ENCODE data around the gene TM9SF3.

DNA sequence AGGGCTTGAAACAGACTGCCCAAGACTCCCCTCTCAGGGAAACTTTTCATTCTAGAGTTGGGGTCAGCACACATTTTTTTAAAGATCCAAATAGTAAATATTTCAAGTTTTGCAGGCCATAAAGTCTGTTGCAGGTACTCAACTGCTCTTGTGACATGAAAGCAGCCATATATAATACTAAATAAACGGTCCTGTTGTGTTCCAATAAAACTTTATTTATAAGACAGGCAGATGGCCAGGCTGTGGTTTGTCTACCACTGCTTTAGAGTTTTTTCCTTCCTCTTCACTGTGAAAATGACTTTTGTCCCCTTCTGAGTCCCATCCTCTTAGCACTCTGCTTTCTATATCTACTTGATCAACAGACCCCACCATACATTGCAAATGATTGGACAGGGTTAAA lies 40.5 kb upstream of the TM9SF3 start:
- TF ChIP-seq, protein P1, sequence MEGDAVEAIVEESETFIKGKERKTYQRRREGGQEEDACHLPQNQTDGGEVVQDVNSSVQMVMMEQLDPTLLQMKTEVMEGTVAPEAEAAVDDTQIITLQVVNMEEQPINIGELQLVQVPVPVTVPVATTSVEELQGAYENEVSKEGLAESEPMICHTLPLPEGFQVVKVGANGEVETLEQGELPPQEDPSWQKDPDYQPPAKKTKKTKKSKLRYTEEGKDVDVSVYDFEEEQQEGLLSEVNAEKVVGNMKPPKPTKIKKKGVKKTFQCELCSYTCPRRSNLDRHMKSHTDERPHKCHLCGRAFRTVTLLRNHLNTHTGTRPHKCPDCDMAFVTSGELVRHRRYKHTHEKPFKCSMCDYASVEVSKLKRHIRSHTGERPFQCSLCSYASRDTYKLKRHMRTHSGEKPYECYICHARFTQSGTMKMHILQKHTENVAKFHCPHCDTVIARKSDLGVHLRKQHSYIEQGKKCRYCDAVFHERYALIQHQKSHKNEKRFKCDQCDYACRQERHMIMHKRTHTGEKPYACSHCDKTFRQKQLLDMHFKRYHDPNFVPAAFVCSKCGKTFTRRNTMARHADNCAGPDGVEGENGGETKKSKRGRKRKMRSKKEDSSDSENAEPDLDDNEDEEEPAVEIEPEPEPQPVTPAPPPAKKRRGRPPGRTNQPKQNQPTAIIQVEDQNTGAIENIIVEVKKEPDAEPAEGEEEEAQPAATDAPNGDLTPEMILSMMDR (IDR thresholded peaks at IDR 0.05) = no peak
- TF ChIP-seq POLR2A (IDR thresholded peaks at IDR 0.05) = no peak
